SK-N-MC (cell line): ENCODE measurements around the gene SLC38A2.

Experiments
- DNase-seq: peaks from one replicate; pipeline ENCODE4 v3.0.0-alpha.2; 2011; ENCODE audit warnings: low read depth, low spot score
- H3K27ac ChIP-seq: fragments of 200-600 bp; sonication (generic); 2 replicates; pipeline ENCODE4 v1.5.1; 2016; ENCODE audit warnings: mixed run types
- H3K36me3 ChIP-seq: fragments of 200-600 bp; sonication (generic); 2 replicates; pipeline ENCODE4 v1.6.1; 2017; ENCODE audit warnings: antibody characterized with exemption, low read length, mixed read lengths; ENCODE audit not compliant: insufficient read depth
- H3K4me3 ChIP-seq: fragments of 200-600 bp; sonication (generic); 2 replicates; pipeline ENCODE4 v1.5.1; 2016
- H3K9ac ChIP-seq: fragments of 200-600 bp; sonication (generic); 2 replicates; pipeline ENCODE4 v1.8.0; 2017; ENCODE audit warnings: mixed run types, mixed read lengths; ENCODE audit not compliant: insufficient read length
- H3K9me3 ChIP-seq: fragments of 200-600 bp; sonication (generic); 2 replicates; pipeline ENCODE4 v1.6.1; 2017; ENCODE audit warnings: low read depth, mild to moderate bottlenecking, antibody characterized with exemption, low read length, moderate library complexity, mixed read lengths
- EZH2 ChIP-seq: fragments of 200-600 bp; sonication (generic); IDR thresholded peaks from one replicate; pipeline ENCODE4 v1.6.1; 2017; ENCODE audit warnings: antibody characterized with exemption
- FOXP2 ChIP-seq: optimal IDR thresholded peaks from 2 replicates; pipeline ENCODE3; 2011; ENCODE audit warnings: mild to moderate bottlenecking, moderate library complexity; ENCODE audit not compliant: insufficient read depth; ENCODE audit errors: extremely low read length, control extremely low read depth
- POLR2AphosphoS5 ChIP-seq: IDR thresholded peaks from 2 replicates; pipeline ENCODE4 v1.6.1; 2012; ENCODE audit warnings: mild to moderate bottlenecking, low read depth, low read length, borderline replicate concordance

The SLC38A2 gene

GRCh38 chr12:46409342-46409741 lies 36.8 kb upstream of the SLC38A2 start:
- no peak overlapping the region for H3K4me3 ChIP-seq
- no peaks in the 10 kb centered on the region for H3K36me3 ChIP-seq
- DNase-seq = no peak
- TF ChIP-seq FOXP2 = no peak
- no peak overlapping the region for H3K9ac ChIP-seq
- H3K9me3 ChIP-seq = no peaks in the 10 kb centered on the region
- H3K27ac ChIP-seq = no peak overlapping the region

- no peaks in the 10 kb centered on the region for H3K36me3 ChIP-seq
- no peak overlapping the region for H3K27ac ChIP-seq
- H3K9me3 ChIP-seq = no peaks in the 10 kb centered on the region
- no peak overlapping the region for H3K4me3 ChIP-seq
- DNase-seq = no peak
- TF ChIP-seq POLR2AphosphoS5 (no peak), FOXP2 (no peak), EZH2 (no peak)
- no peak overlapping the region for H3K9ac ChIP-seq
Measured at GRCh38 chr12:46408441-46408840, 35.9 kb upstream of the SLC38A2 start.

DNA sequence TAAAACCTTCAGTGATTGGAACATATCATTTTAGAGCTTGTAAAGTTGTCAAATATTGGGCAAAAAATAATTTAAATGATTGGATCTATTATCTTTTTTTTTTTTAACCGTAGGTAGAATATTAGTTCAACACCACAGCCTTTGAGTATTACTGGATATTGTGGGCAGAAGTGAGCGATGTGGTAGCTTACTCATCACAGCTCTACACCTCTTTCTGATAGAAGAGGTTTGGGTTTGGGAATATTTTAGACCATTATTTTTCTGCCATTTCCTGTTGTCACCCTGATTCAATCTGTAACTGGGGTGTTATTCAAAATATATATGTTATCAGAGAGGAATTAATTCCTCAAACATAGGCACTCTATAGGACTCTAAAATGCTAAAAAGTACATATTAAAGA lies 34.8 kb upstream of the SLC38A2 start:
- Histone ChIP-seq H3K36me3 (no peaks in the 10 kb centered on the region), H3K9me3 (no peaks in the 10 kb centered on the region), H3K27ac (no peak overlapping the region), H3K4me3 (no peak overlapping the region), H3K9ac (no peak overlapping the region)
- DNase-seq = no peak
- TF ChIP-seq FOXP2 = no peak

DNA sequence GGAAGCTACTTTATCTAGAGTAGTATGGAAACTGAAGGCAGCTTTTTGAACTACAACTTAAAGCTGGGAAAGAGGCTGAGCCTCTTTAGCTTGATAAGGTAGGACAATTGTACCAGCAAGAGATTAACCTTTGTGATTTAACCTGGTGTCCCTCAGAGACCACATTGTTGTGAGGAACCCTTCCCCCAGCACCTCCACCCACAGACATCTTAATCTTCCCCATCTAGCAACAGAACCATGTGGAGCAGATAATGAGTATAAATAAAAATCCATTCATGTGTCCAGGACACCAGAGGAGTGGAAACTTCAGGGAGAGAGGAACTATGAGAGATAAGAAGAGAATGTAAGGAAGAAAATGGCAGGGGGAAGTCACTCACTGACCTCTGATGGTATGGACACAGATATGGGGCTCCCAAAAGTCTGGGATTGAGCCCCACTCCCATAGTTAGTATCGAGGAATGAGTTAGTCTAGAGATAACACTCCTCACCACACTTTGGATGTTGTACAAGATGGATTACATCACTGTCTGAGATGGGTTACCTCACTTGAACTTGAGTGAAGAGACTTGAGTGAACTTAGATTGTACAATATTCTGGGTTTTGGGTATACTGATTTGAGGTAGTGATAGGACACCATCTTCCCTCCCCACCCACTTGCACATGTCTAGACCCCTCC lies 33.9 kb upstream of the SLC38A2 start:
- Histone ChIP-seq H3K9ac (no peak overlapping the region), H3K9me3 (no peaks in the 10 kb centered on the region), H3K36me3 (no peaks in the 10 kb centered on the region), H3K4me3 (no peak overlapping the region), H3K27ac (no peak overlapping the region)
- TF ChIP-seq POLR2AphosphoS5 (no peak), FOXP2 (no peak), EZH2 (no peak)
- no peak for DNase-seq

DNA sequence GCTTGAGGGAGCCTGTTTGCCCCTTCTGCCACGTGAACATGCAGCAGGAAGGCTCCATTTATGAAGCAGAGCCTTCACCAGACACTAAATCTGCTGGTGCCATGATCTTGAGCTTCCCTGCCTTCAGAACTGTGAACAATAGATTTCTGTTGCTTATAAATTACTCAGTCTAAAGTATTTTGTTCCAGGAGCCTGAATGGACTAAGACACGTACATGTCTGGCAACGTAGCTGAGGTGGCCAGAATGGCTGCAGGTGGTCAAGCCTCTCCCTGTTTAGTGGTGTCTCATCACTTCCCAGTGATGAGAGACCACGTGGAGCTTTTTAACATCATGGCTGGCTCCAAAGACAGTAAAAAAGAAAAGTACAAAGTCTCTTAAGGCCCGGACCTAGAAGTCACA lies 32.2 kb upstream of the SLC38A2 start:
- H3K9me3 ChIP-seq = no peaks in the 10 kb centered on the region
- no peak overlapping the region for H3K9ac ChIP-seq
- no peak for DNase-seq
- no peak overlapping the region for H3K4me3 ChIP-seq
- H3K27ac ChIP-seq = no peak overlapping the region
- TF ChIP-seq POLR2AphosphoS5 = no peak
- no peak for TF ChIP-seq FOXP2
- TF ChIP-seq EZH2 = no peak
- no peaks in the 10 kb centered on the region for H3K36me3 ChIP-seq

DNA sequence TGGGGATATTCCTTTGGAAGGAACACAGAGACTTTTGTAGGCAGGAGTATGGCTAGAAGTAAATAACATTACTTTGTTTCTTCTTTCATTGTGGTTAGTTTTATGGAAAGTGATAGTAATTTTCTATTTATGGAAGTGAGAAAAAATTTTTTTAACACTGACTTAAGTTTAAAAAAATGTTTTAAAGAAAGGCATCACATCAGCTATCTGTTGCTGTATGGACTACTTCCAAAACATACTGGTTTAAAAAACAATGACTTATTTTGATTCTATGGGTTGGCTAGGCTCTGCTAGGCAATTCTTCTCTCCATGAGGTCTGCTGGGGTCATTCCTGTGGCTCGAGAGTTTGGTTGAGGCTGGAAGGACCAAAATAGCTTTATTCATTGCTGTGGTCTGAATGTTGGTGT lies 31.7 kb upstream of the SLC38A2 start:
- Histone ChIP-seq H3K9ac (no peak overlapping the region), H3K9me3 (no peaks in the 10 kb centered on the region), H3K27ac (0 out of 2 replicates have a peak overlapping the region, but pooled peaks have one; percentile 81), H3K4me3 (no peak overlapping the region), H3K36me3 (no peaks in the 10 kb centered on the region)
- no peak for DNase-seq
- TF ChIP-seq POLR2AphosphoS5 (no peak), EZH2 (no peak), FOXP2 (no peak)

DNA sequence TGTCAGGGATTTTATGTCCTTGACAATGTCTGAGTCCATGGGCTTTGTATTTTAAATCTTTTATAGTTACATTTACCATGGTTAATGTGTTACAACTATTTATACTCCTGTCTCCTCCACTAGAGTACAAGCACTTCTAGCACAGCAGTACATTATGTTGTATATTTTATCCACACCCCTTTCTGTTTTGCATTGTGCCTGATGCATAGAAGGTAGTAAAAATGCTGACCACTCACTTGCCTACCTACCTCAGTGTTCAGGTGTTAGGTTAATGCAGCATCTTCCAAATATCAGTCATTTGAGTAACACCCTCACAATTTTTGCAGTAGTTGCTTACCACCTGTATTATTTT lies 31.1 kb upstream of the SLC38A2 start:
- no peak overlapping the region for H3K9ac ChIP-seq
- no peak for DNase-seq
- H3K36me3 ChIP-seq = no peaks in the 10 kb centered on the region
- H3K27ac ChIP-seq = peak overlapping the region; percentile 81
- H3K4me3 ChIP-seq = no peak overlapping the region
- H3K9me3 ChIP-seq = no peaks in the 10 kb centered on the region
- TF ChIP-seq FOXP2 (no peak), POLR2AphosphoS5 (no peak), EZH2 (no peak)

GRCh38 chr12:46402941-46403718 lies 30.6 kb upstream of the SLC38A2 start:
- H3K4me3 ChIP-seq = peak overlapping the region; percentile 48
- DNase-seq = no peak
- H3K9ac ChIP-seq = peak overlapping the region; percentile 2
- no peaks in the 10 kb centered on the region for H3K9me3 ChIP-seq
- no peaks in the 10 kb centered on the region for H3K36me3 ChIP-seq
- TF ChIP-seq FOXP2 (no peak), POLR2AphosphoS5 (no peak), EZH2 (no peak)
- H3K27ac ChIP-seq = peak overlapping the region; percentile 81

DNA sequence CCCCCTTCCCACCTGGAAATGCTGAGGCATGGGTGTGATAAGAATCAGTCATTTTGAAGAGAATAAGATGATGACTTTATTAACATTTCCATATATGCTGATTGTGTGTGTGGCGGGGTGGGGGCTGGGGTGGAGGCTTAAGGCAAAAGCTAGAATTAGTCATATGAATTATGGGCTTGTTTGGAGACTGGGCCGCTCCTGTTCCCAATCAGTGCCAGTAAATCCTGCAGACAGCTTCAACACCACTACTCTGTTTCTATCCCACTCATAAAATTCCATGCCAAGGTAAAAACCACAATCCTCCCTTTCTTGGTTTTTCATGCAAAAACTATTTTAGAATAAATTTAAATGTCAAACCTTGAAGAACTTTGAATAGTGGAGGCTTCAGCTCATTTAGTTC lies 29.9 kb upstream of the SLC38A2 start:
- TF ChIP-seq EZH2 = no peak
- TF ChIP-seq FOXP2 = peak; percentile 1
- TF ChIP-seq POLR2AphosphoS5 = no peak

DNA sequence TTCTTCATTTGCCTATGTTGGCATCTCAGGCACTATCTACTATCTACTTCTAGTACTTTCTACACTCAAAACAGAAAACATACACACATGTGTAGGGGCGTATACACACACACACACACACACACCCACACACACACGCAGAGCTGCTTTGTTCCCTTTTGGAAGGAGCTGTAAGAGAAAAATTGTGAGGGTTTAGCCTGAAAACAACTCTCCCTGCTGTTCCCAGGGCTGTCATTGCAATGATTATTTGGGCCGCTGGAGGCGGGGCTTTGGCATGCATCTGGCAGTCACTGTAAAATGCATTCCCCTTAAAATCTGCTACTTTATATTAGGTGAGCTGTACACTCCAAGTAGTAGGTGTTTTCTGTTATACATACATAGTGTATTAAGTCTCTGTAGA lies 29.1 kb upstream of the SLC38A2 start:
- H3K4me3 ChIP-seq = no peak overlapping the region
- no peak for DNase-seq
- H3K9ac ChIP-seq = no peak overlapping the region

More for the DNA sequence above, 29.9 kb upstream of the SLC38A2 start:
- Histone ChIP-seq H3K9me3 (no peaks in the 10 kb centered on the region), H3K9ac (peak overlapping the region; percentile 2), H3K36me3 (no peaks in the 10 kb centered on the region), H3K27ac (peak overlapping the region; percentile 81), H3K4me3 (peak overlapping the region; percentile 48)
- DNase-seq = no peak

More for the DNA sequence above, 29.1 kb upstream of the SLC38A2 start:
- Histone ChIP-seq H3K27ac (peak overlapping the region; percentile 81; the same call in 1 of the 2 replicates), H3K36me3 (no peaks in the 10 kb centered on the region), H3K9me3 (no peaks in the 10 kb centered on the region)
- no peak for TF ChIP-seq EZH2
- TF ChIP-seq POLR2AphosphoS5 = no peak
- TF ChIP-seq FOXP2 = no peak
